ENCODE results near the gene SOX11.

DNA sequence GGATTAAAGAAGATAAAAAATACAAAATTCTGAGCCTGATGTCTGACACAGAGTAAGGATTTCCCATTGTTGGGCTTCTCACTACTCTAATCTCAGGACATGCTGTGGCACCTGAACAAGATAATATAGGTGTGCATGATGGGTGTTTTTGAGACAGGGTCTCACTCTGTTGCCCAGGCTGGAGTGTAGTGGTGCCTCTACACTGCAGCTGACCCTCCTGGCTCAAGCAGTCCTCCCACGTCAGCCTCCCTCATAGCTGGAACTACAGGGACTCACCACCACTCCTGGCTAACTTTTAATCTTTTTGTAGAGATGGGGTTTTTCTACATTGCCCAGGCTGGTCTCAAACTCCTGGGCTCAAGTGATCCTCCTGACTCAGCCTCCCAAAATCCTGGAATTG is 32.9 kb downstream of the SOX11 start:
- TF ChIP-seq, protein P1, sequence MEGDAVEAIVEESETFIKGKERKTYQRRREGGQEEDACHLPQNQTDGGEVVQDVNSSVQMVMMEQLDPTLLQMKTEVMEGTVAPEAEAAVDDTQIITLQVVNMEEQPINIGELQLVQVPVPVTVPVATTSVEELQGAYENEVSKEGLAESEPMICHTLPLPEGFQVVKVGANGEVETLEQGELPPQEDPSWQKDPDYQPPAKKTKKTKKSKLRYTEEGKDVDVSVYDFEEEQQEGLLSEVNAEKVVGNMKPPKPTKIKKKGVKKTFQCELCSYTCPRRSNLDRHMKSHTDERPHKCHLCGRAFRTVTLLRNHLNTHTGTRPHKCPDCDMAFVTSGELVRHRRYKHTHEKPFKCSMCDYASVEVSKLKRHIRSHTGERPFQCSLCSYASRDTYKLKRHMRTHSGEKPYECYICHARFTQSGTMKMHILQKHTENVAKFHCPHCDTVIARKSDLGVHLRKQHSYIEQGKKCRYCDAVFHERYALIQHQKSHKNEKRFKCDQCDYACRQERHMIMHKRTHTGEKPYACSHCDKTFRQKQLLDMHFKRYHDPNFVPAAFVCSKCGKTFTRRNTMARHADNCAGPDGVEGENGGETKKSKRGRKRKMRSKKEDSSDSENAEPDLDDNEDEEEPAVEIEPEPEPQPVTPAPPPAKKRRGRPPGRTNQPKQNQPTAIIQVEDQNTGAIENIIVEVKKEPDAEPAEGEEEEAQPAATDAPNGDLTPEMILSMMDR (conservative IDR thresholded peaks at IDR 0.05): no peak
- TF ChIP-seq EZH2 (IDR thresholded peaks at IDR 0.05; ENCODE audit: low read depth): no peak
